CD8-positive, alpha-beta memory T cell (primary cell): ENCODE results near the gene PASK. TPM values are rescaled to one million over a fixed set of nuclear protein-coding genes. Genes with fewer than 3 reads are reported as not detected.
A peak's percentile ranks its signal among the peaks of the same experiment; 100 is the strongest.

Experiments used
- CTCF ChIA-PET: fragments of 350-600 bp; sonication (Branson Sonifier 250); formaldehyde crosslinking; loops from one replicate; lab custom pipeline; 2021; ENCODE audit warnings: antibody characterized with exemption; lab: Charles Lee
- POLR2A ChIA-PET: fragments of 350-600 bp; sonication (Branson Sonifier 250); formaldehyde crosslinking; loops from one replicate; lab custom pipeline; 2021; ENCODE audit warnings: antibody characterized with exemption; lab: Charles Lee
- DNase-seq, 5 donors: peaks; one replicate each; pipeline versions ENCODE4 v3.0.0 to v3.0.0-alpha.2; 2020 to 2022; ENCODE audit warnings: mixed read lengths in 1 of 5
- H3K27ac ChIP-seq: one replicate; pipeline ENCODE4 v1.7.0; 2013; ENCODE audit warnings: low read depth, mild to moderate bottlenecking, low read length, moderate library complexity
- H3K27me3 ChIP-seq: 2 replicates; pipeline ENCODE4 v1.7.0; 2013; ENCODE audit warnings: low read length, mild to moderate bottlenecking; ENCODE audit not compliant: insufficient read depth, poor library complexity, severe bottlenecking
- H3K36me3 ChIP-seq: 2 replicates; pipeline ENCODE4 v1.7.0; 2013; ENCODE audit warnings: mild to moderate bottlenecking, low read length, moderate library complexity; ENCODE audit not compliant: insufficient read depth
- H3K4me1 ChIP-seq: 2 replicates; pipeline ENCODE4 v1.7.0; 2013; ENCODE audit warnings: mild to moderate bottlenecking, low read length, moderate library complexity; ENCODE audit not compliant: insufficient read depth
- H3K4me3 ChIP-seq: 2 replicates; pipeline ENCODE4 v1.7.0; 2013; ENCODE audit warnings: mild to moderate bottlenecking, low read length
- H3K9me3 ChIP-seq: 2 replicates; pipeline ENCODE4 v1.7.0; 2013; ENCODE audit warnings: mild to moderate bottlenecking, low read length
- H3K27ac Mint-ChIP-seq, 8 donors: one replicate each; pipeline ENCODE4 v1.8.0; 2020 to 2021; ENCODE audit warnings: mixed read lengths in 8 of 8, mild to moderate bottlenecking in 6 of 8, inconsistent platforms in 3 of 8, moderate library complexity in 3 of 8
- H3K27me3 Mint-ChIP-seq, 2 donors: one replicate each; pipeline ENCODE4 v1.8.0; 2020 to 2021; ENCODE audit warnings: mixed read lengths in 2 of 2, mild to moderate bottlenecking in 1 of 2, moderate library complexity in 1 of 2
- H3K36me3 Mint-ChIP-seq, 3 donors: one replicate each; pipeline ENCODE4 v1.8.0; 2020 to 2021; ENCODE audit warnings: mixed read lengths in 3 of 3, inconsistent platforms in 1 of 3, mild to moderate bottlenecking in 1 of 3
- H3K4me1 Mint-ChIP-seq, 3 donors: one replicate each; pipeline ENCODE4 v1.8.0; 2020 to 2021; ENCODE audit warnings: mixed read lengths in 3 of 3, inconsistent platforms in 1 of 3, mild to moderate bottlenecking in 1 of 3
- H3K4me3 Mint-ChIP-seq, 7 donors: one replicate each; pipeline ENCODE4 v1.8.0; 2020 to 2021; ENCODE audit warnings: mixed read lengths in 7 of 7, mild to moderate bottlenecking in 6 of 7, moderate library complexity in 4 of 7, inconsistent platforms in 2 of 7
- H3K9me3 Mint-ChIP-seq, 5 donors: one replicate each; pipeline ENCODE4 v1.8.0; 2020 to 2022; ENCODE audit warnings: mixed read lengths in 5 of 5, mild to moderate bottlenecking in 3 of 5, moderate library complexity in 2 of 5, inconsistent platforms in 1 of 5
- polyA plus RNA-seq: library from polyadenylated mRNA; unstranded; fragments of 300-500 nt; fragmentation: Illumina TruSeq; gene quantifications from one replicate; pipeline ENCODE4 v1.2.3, GENCODE V29; 2021
- total RNA-seq, 2 experiments: library from RNA; stranded (reverse); gene quantifications; one replicate each; pipeline ENCODE4 v1.2.3, GENCODE V29; 2021

Gene PASK
- total and polyA plus RNA-seq, 3 experiments from 2014 or later: 32.8 to 93.8 (median 92.8) TPM

DNA sequence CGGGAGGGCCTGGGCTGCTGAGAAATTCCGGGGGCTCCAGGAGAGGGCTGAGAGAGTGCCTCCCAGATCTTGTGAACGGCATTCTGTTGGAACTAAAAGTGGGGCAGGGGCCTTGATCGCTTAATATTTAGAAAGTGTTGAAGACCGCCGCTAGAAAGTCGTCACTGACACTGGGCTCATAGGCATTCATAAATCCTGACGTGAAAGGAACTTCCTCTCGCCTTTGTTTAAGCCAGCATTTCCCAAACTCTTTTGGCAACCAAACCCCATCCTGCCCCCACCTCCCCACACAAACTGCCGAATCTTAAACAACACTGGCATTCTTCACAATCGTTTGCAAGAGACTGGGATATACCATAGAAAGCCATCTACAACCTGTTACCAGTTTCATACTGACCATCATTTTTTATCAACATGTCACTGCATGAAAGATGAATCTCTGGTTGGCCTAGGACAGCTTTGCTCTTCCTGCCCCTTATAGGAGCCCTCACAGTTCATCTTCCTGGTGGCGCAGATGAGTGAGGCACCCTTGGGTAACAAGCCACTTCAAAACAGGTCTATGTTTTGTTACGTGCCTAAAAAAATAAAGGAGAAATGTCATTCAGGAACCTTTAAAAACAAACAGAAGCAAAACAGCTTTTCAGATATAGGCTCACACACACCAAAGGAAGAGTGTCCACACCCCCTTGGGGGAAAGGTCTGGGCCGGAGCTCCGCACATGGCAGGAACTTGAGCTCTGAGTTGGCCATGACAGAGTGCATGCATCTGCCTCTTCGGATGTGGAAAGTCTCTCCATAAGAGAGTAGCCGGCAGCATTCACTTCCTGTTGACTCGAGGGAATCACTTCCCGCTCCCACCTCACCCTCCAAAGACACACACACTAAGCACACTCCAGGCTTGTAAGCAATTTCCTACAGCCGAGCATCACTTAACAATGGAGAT is 60.2 kb downstream of the PASK start:
- H3K36me3 ChIP-seq: peaks cover 51% of the 10 kb centered on the region
- H3K4me1 Mint-ChIP-seq: peaks cover 4 to 25% (median 17%) of the 10 kb centered on the region in 3 donors
- CTCF ChIA-PET: interaction anchor here (1.0 to 1.6 kb wide), 3 partner anchors 11 to 61 kb away, joined by 3 to 6 read pairs (median 3); partner anchors contain the start of genes PASK and PPP1R7
- H3K27me3 ChIP-seq: no peaks in the 10 kb centered on the region
- H3K36me3 Mint-ChIP-seq: peaks cover 16 to 85% (median 23%) of the 10 kb centered on the region in 3 donors
- DNase-seq: peak in 1 of 5 donors; percentile 49
- H3K9me3 Mint-ChIP-seq: no peaks in the 10 kb centered on the region
- H3K27me3 Mint-ChIP-seq: peaks cover 0 to 2% of the 10 kb centered on the region in 2 donors
- H3K4me3 ChIP-seq: no peak overlapping the region
- no peaks in the 10 kb centered on the region for H3K4me1 ChIP-seq
- H3K27ac Mint-ChIP-seq: peak overlapping the region in 3 of 8 donors; percentile 12 to 35 (median 21)
- H3K4me3 Mint-ChIP-seq: peak overlapping the region in 1 of 7 donors; percentile 27
- H3K27ac ChIP-seq: no peak overlapping the region
- POLR2A ChIA-PET: interaction anchor here (0.6 kb wide), 1 partner anchor 13 kb away, joined by 4 read pairs; no protein-coding TSS in a partner anchor
- no peaks in the 10 kb centered on the region for H3K9me3 ChIP-seq

DNA sequence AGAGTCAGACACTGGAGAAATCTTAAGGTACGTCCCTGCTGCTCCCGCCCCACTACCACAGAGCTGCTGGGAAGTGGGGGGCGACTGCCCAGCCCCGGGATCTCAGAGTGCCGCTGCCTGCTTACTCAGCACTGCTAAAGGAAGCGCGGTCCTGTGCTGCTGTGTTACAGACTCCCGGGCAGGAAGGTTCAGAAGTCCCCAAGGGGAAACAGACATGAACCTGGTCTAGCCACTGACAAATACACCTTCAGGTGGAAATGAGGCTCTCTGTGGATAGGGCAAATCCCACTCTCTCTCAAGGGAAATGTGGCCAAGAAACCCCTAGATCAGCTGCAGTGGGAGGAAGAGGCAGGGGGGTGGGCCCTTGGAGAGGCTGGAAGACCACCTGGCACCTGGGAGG is 60.9 kb downstream of the PASK start:
- peaks cover 44% of the 10 kb centered on the region for H3K36me3 ChIP-seq
- ChIA-PET POLR2A (no interaction called here), CTCF (interaction anchor here (1.1 kb wide), 1 partner anchor 10 kb away, joined by 3 read pairs; no protein-coding TSS in a partner anchor)
- H3K27me3 ChIP-seq: no peaks in the 10 kb centered on the region
- Mint-ChIP-seq H3K27me3 (peaks cover 0 to 2% of the 10 kb centered on the region in 2 donors), H3K4me1 (peaks cover 6 to 21% (median 17%) of the 10 kb centered on the region in 3 donors), H3K9me3 (no peaks in the 10 kb centered on the region), H3K27ac (no peak overlapping the region), H3K36me3 (peaks cover 16 to 79% (median 23%) of the 10 kb centered on the region in 3 donors), H3K4me3 (no peak overlapping the region)
- no peaks in the 10 kb centered on the region for H3K4me1 ChIP-seq
- DNase-seq: no peak
- no peak overlapping the region for H3K27ac ChIP-seq
- no peak overlapping the region for H3K4me3 ChIP-seq
- H3K9me3 ChIP-seq: no peaks in the 10 kb centered on the region

DNA sequence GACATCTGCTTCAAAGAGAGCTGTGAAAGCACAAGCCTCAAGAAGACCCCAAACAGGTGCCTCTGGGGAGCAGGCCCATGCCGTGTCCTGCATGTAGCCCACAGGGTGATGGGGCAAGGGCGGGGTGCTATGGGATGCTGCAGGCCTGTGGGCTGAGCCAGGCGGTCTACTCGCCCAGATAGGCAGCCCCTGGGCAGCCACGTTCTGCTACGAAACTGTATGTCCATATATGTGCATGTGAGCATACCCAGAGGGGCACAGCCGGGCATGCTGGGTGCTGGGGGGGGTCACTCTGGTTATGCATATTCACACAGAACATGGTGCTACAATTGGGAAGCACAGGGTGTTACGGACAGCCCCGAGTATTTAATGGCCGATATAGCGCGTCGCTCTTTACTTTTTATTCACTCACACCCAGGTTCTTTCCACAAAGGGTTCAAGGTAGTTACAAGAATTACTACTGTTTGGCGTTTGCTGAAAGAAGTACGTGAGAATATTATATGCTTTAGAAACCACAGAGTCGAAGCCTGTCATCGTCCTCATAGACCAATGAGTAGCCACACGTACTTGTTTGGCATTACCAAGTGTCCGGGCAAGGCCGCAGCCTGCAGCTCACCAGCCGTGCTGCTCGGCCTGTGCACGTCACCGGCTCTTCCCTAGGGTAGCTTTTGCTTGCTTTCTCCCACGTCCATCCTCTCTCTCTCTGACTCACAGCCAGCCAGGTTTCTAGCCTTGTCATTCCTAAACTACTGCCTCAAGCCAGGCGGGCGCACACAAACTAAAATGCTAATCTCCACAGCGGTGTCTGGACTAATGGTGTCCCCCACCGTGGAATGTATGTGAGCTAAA is 61.6 kb downstream of the PASK start:
- Histone ChIP-seq H3K4me1 (no peaks in the 10 kb centered on the region), H3K36me3 (peaks cover 44% of the 10 kb centered on the region), H3K9me3 (no peaks in the 10 kb centered on the region), H3K27me3 (no peaks in the 10 kb centered on the region), H3K27ac (no peak overlapping the region), H3K4me3 (no peak overlapping the region)
- Mint-ChIP-seq H3K27me3 (peaks cover 0 to 2% of the 10 kb centered on the region in 2 donors), H3K4me1 (peaks cover 9 to 22% (median 13%) of the 10 kb centered on the region in 3 donors), H3K4me3 (no peak overlapping the region), H3K36me3 (peaks cover 16 to 74% (median 23%) of the 10 kb centered on the region in 3 donors), H3K27ac (peak overlapping the region in 1 of 8 donors; percentile 84), H3K9me3 (no peaks in the 10 kb centered on the region)
- ChIA-PET POLR2A (no interaction called here), CTCF (interaction anchor here (0.9 to 1.1 kb wide), 2 partner anchors 9 kb away, joined by 3 read pairs; no protein-coding TSS in a partner anchor)
- DNase-seq: no peak

DNA sequence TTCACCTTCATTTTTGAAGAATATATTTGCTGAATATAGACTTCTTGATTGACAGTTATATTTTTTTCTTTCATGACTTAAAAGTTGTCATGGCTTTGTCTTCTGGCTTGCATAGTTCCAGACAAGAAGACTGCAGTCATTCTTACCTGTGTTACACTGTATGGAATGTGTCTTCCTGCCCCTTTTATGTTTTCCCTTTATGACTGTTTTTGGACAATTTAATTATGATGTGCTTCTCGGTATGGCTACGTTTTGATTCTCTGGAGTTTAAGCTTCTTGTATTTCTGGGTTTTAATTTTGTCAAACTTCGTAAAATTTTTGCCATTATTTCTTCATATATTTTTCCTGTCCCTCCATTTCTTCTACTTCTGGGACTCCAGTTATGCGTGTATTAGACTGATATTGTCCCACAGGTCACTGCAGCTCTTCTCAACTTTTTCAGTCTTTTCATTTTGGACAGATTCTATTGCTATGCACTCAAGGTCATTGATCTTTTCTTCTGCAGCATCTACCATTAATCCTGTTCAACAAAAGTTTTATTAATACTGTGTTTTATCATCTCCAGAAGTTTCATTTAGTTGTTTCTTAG is 64.3 kb downstream of the PASK start:
- POLR2A ChIA-PET: no interaction called here
- H3K4me1 Mint-ChIP-seq: peaks cover 0 to 23% (median 13%) of the 10 kb centered on the region in 3 donors
- H3K9me3 Mint-ChIP-seq: no peaks in the 10 kb centered on the region
- CTCF ChIA-PET: no interaction called here
- DNase-seq: no peak
- no peaks in the 10 kb centered on the region for H3K4me1 ChIP-seq
- H3K27me3 ChIP-seq: no peaks in the 10 kb centered on the region
- H3K4me3 Mint-ChIP-seq: no peak overlapping the region
- no peaks in the 10 kb centered on the region for H3K27me3 Mint-ChIP-seq
- no peak overlapping the region for H3K27ac ChIP-seq
- H3K27ac Mint-ChIP-seq: no peak overlapping the region
- H3K4me3 ChIP-seq: no peak overlapping the region
- H3K36me3 ChIP-seq: peaks cover 36% of the 10 kb centered on the region
- H3K9me3 ChIP-seq: no peaks in the 10 kb centered on the region
- peaks cover 16 to 50% (median 21%) of the 10 kb centered on the region in 3 donors for H3K36me3 Mint-ChIP-seq

DNA sequence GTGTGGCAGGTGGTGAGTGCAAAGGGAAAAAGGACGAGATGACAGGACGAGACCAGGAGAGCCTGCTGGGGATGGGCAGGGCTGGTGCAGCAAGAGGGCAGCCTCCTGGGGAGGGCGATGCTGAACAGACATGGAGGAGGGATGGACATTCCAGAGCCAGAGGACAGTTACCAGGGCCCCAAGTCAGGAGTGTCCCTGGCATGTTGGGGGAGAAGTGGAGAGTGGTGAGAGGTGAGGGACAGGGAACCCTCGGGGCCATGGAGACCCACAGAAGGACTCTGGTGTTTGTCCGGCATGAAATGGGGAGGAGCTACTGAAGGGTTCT is 66.2 kb downstream of the PASK start:
- peaks cover 0 to 28% (median 16%) of the 10 kb centered on the region in 3 donors for H3K4me1 Mint-ChIP-seq
- no peak for DNase-seq
- peak overlapping the region in 1 of 7 donors; percentile 84 for H3K4me3 Mint-ChIP-seq
- H3K36me3 Mint-ChIP-seq: peaks cover 16 to 33% (median 18%) of the 10 kb centered on the region in 3 donors
- H3K9me3 ChIP-seq: no peaks in the 10 kb centered on the region
- ChIA-PET CTCF (no interaction called here), POLR2A (no interaction called here)
- H3K27me3 ChIP-seq: no peaks in the 10 kb centered on the region
- H3K9me3 Mint-ChIP-seq: no peaks in the 10 kb centered on the region
- H3K27me3 Mint-ChIP-seq: no peaks in the 10 kb centered on the region
- no peak overlapping the region for H3K4me3 ChIP-seq
- no peak overlapping the region for H3K27ac ChIP-seq
- H3K4me1 ChIP-seq: peaks cover 3% of the 10 kb centered on the region
- peak overlapping the region in 6 of 8 donors; percentile 6 to 61 (median 20) for H3K27ac Mint-ChIP-seq
- H3K36me3 ChIP-seq: peaks cover 20% of the 10 kb centered on the region

DNA sequence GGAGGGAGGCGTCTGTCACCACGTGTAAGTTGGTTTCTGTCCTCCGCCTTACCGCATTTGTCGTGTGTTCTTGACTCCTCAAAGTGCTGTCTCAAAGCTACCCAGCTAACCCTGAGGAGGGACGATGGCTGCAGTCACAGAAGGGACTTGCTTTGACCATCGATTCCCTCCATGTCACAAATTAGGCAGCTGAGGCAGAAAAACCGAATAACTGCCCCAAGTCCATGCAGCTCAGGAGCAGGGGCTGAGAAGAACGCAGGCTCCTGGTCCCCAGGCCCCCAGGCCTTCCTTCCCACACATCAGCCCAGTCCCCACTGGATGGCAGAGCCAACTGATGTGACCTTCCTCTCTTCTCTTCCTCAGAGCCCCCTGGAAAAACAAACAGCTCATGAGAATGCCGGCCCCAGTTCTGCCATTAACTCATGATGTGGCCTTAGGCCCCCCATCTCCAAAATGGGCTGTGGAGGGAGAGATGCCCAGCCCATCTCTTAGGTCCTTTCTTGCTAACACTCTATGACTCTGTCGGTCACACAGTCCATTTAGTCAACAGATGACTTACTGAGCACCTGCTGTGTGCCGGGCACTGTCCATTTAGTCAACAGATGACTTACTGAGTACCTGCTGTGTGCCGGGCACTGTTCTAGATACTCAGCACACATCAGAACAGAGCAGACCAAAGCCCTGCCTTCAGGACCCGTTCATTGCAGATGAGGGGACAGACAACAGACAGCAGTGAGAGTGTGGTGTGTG is 66.8 kb downstream of the PASK start:
- H3K27ac ChIP-seq: no peak overlapping the region
- CTCF ChIA-PET: no interaction called here
- Mint-ChIP-seq H3K36me3 (peaks cover 15 to 27% (median 16%) of the 10 kb centered on the region in 3 donors), H3K27ac (peak overlapping the region in 7 of 8 donors; percentile 6 to 60 (median 14)), H3K4me1 (peaks cover 4 to 29% (median 17%) of the 10 kb centered on the region in 3 donors), H3K9me3 (no peaks in the 10 kb centered on the region), H3K4me3 (no peak overlapping the region), H3K27me3 (no peaks in the 10 kb centered on the region)
- POLR2A ChIA-PET: no interaction called here
- peaks cover 15% of the 10 kb centered on the region for H3K36me3 ChIP-seq
- H3K4me3 ChIP-seq: no peak overlapping the region
- no peaks in the 10 kb centered on the region for H3K9me3 ChIP-seq
- DNase-seq: no peak
- peaks cover 3% of the 10 kb centered on the region for H3K4me1 ChIP-seq
- H3K27me3 ChIP-seq: no peaks in the 10 kb centered on the region
